Mesendoderm (in vitro differentiated cells): ENCODE results near the gene ZDHHC8.
A peak's percentile ranks its signal among the peaks of the same experiment; 100 is the strongest.

Experiments
- DNase-seq: peaks from one replicate; pipeline ENCODE4 v3.0.0; 2013
- H2AK5ac ChIP-seq: 2 replicates; pipeline ENCODE4 v1.6.1; 2013; ENCODE audit warnings: low read length, inconsistent platforms
- H2BK120ac ChIP-seq: 2 replicates; pipeline ENCODE4 v1.6.1; 2013; ENCODE audit warnings: low read depth, mild to moderate bottlenecking, low read length, moderate library complexity, mixed read lengths
- H2BK15ac ChIP-seq: replicated peaks from 2 replicates; pipeline ENCODE4 v1.6.1; 2013; ENCODE audit warnings: low read depth, mild to moderate bottlenecking, moderate library complexity
- H2BK5ac ChIP-seq: 2 replicates; pipeline ENCODE4 v1.6.1; 2013; ENCODE audit warnings: low read length, inconsistent platforms
- H3K18ac ChIP-seq: 2 replicates; pipeline ENCODE4 v1.6.1; 2013; ENCODE audit warnings: mild to moderate bottlenecking, low read length, mixed read lengths
- H3K23ac ChIP-seq: one replicate; pipeline ENCODE4 v1.6.1; 2013; ENCODE audit warnings: low read length
- H3K27ac ChIP-seq: 2 replicates; pipeline ENCODE4 v1.5.1; 2013; ENCODE audit warnings: low read depth, mild to moderate bottlenecking, inconsistent platforms, low read length, moderate library complexity
- H3K27me3 ChIP-seq: 2 replicates; pipeline ENCODE4 v1.6.1; 2013; ENCODE audit warnings: low read length, control low read depth, mild to moderate bottlenecking, inconsistent platforms; ENCODE audit not compliant: insufficient read depth, poor library complexity
- H3K36me3 ChIP-seq: 2 replicates; pipeline ENCODE4 v1.6.1; 2013; ENCODE audit warnings: low read length, inconsistent platforms; ENCODE audit not compliant: control insufficient read depth, insufficient read depth
- H3K4ac ChIP-seq: one replicate; pipeline ENCODE4 v1.6.1; 2013; ENCODE audit warnings: low read depth, mild to moderate bottlenecking, low read length, moderate library complexity
- H3K4me1 ChIP-seq: 2 replicates; pipeline ENCODE4 v1.6.1; 2013; ENCODE audit warnings: low read depth, low read length, inconsistent platforms; ENCODE audit not compliant: control insufficient read depth
- H3K4me2 ChIP-seq: 2 replicates; pipeline ENCODE4 v1.6.1; 2013; ENCODE audit warnings: low read length
- H3K4me3 ChIP-seq: 2 replicates; pipeline ENCODE4 v1.5.1; 2013; ENCODE audit warnings: mild to moderate bottlenecking, low read length
- H3K56ac ChIP-seq: one replicate; pipeline ENCODE4 v1.6.1; 2013; ENCODE audit warnings: low read length
- H3K79me1 ChIP-seq: 2 replicates; pipeline ENCODE4 v1.6.1; 2013; ENCODE audit warnings: low read length, inconsistent platforms
- H3K79me2 ChIP-seq: 2 replicates; pipeline ENCODE4 v1.6.1; 2013; ENCODE audit warnings: mild to moderate bottlenecking, low read length; ENCODE audit not compliant: control insufficient read depth, insufficient read depth
- H3K9ac ChIP-seq: 2 replicates; pipeline ENCODE4 v1.6.1; 2013; ENCODE audit warnings: low read length, inconsistent platforms
- H4K5ac ChIP-seq: one replicate; pipeline ENCODE4 v1.6.1; 2013; ENCODE audit warnings: low read length
- H4K8ac ChIP-seq: one replicate; pipeline ENCODE4 v1.6.1; 2013; ENCODE audit warnings: low read depth, mild to moderate bottlenecking, control low read depth, low read length, moderate library complexity
- WGBS: extraction: QIAGEN DNeasy Blood & Tissue Kit; methylation state at CpG from one replicate; pipeline ENCODE4 v1.1.7; 2013; ENCODE audit warnings: low lambda C conversion rate, missing lambda C conversion rate; ENCODE audit not compliant: insufficient coverage; ENCODE audit errors: extremely low coverage; 5-methylcytosine and 5-hydroxymethylcytosine counted together

The ZDHHC8 gene

GRCh38 chr22:20107951-20108756 is 23.4 kb upstream of the ZDHHC8 start:
- no peak overlapping the region for H3K4me2 ChIP-seq
- WGBS, result no CpG with 5 or more reads among the region's 13 CpGs
- H2BK15ac ChIP-seq, result no peak overlapping the region
- H3K36me3 ChIP-seq, result peaks cover 36% of the 10 kb centered on the region
- H2BK5ac ChIP-seq, result no peak overlapping the region
- H3K27ac ChIP-seq, result no peak overlapping the region
- no peak overlapping the region for H3K56ac ChIP-seq
- no peak for DNase-seq
- H4K5ac ChIP-seq, result no peak overlapping the region
- H2BK120ac ChIP-seq, result no peak overlapping the region
- no peaks in the 10 kb centered on the region for H3K4me1 ChIP-seq
- H3K9ac ChIP-seq, result no peak overlapping the region
- H3K27me3 ChIP-seq, result no peaks in the 10 kb centered on the region
- H3K79me2 ChIP-seq, result peaks cover 2% of the 10 kb centered on the region
- no peak overlapping the region for H3K4ac ChIP-seq
- no peak overlapping the region for H3K4me3 ChIP-seq
- H2AK5ac ChIP-seq, result no peak overlapping the region
- H3K18ac ChIP-seq, result no peak overlapping the region
- H3K79me1 ChIP-seq, result peaks cover 12% of the 10 kb centered on the region
- H4K8ac ChIP-seq, result no peak overlapping the region
- no peak overlapping the region for H3K23ac ChIP-seq

DNA sequence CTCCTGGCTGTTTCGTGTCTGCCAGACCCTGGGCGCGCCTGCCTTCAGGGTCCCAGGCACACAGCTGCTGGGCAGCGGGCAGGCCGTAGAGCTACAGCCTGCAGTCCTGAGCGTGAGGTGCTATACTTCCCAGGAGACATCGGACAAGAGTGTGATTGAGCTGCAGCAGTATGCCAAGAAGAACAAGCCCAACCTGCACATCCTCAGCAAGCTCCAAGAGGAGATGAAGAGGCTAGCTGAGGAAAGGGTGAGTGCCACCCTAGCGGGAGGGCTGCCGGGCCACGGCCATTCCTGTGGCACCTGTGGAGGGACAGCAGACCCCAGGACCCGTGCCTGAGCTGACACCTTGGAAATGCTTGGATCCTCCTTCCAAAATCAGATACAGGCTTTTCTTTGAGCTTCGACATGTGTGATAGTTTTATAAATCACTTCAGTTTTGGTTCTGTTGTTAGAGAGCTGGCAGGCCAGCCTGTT is 22.8 kb upstream of the ZDHHC8 start:
- Histone ChIP-seq H2BK120ac (no peak overlapping the region), H2AK5ac (no peak overlapping the region), H3K79me1 (peaks cover 10% of the 10 kb centered on the region), H3K9ac (no peak overlapping the region), H3K4ac (no peak overlapping the region), H3K27ac (no peak overlapping the region), H3K4me1 (no peaks in the 10 kb centered on the region), H2BK15ac (no peak overlapping the region), H3K4me2 (no peak overlapping the region), H3K18ac (no peak overlapping the region), H3K4me3 (no peak overlapping the region), H3K27me3 (no peaks in the 10 kb centered on the region), H3K36me3 (peaks cover 35% of the 10 kb centered on the region), H2BK5ac (no peak overlapping the region), H4K5ac (no peak overlapping the region), H4K8ac (no peak overlapping the region), H3K23ac (no peak overlapping the region), H3K79me2 (peaks cover 2% of the 10 kb centered on the region), H3K56ac (no peak overlapping the region)
- no peak for DNase-seq
- no CpG with 5 or more reads among the region's 12 CpGs for WGBS

DNA sequence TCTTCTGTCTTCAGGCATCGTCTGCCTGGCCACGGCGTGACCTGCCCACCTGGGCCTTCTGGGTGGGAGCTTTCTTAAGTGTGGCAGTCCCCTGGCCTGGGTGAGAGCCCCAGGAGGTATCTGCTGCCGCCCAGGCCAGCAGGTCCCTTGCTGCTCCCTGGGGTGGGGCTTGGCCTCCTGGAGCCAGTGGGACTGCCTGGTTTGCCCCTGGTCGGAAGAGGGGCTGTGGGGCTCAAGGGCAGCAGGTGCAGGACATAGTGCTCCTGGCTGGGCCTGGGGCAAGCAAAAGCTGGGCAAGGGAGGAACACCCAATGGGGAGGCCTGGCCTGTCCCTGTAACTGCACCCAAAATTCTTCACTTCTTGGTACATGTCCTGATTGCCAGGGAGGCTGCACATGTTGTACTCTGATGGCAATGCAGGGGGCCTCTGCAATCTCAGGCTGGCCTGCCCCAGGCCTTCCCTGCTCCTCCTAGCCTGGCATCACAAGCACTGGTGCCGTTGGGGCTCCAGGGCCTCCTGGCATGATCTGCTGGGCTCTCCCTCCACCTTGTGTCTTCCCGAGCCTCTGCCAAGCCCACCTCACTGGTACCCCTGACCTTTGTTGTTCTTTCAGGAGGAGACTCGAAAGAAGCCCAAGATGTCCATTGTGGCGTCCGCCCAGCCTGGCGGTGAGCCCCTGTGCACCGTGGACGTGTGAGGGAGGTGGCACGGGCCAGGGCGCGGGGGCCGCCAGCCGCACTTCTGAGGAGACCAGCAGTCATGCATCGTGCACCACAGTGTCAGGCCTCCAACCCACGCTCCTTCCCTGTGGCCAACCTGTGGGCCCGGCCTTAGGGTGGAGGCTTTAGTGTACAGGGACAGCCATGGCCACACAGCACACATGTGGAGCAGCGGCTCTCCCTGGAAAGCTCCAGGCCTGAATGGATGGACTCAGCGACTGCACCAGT is 21.9 kb upstream of the ZDHHC8 start:
- H3K4ac ChIP-seq, result no peak overlapping the region
- no peak overlapping the region for H3K4me2 ChIP-seq
- H3K23ac ChIP-seq, result no peak overlapping the region
- H3K56ac ChIP-seq, result no peak overlapping the region
- DNase-seq, result no peak
- no peaks in the 10 kb centered on the region for H3K27me3 ChIP-seq
- no peaks in the 10 kb centered on the region for H3K4me1 ChIP-seq
- H3K9ac ChIP-seq, result no peak overlapping the region
- peaks cover 9% of the 10 kb centered on the region for H3K79me1 ChIP-seq
- no peak overlapping the region for H2BK5ac ChIP-seq
- no peak overlapping the region for H2BK120ac ChIP-seq
- H3K18ac ChIP-seq, result no peak overlapping the region
- peaks cover 2% of the 10 kb centered on the region for H3K79me2 ChIP-seq
- H3K4me3 ChIP-seq, result no peak overlapping the region
- no peak overlapping the region for H4K5ac ChIP-seq
- no peak overlapping the region for H2AK5ac ChIP-seq
- peaks cover 39% of the 10 kb centered on the region for H3K36me3 ChIP-seq
- no peak overlapping the region for H3K27ac ChIP-seq
- WGBS, result no CpG with 5 or more reads among the region's 23 CpGs
- no peak overlapping the region for H2BK15ac ChIP-seq
- H4K8ac ChIP-seq, result no peak overlapping the region

GRCh38 chr22:20110359-20110985 is 21.1 kb upstream of the ZDHHC8 start:
- Histone ChIP-seq H3K4ac (no peak overlapping the region), H2BK15ac (no peak overlapping the region), H4K8ac (no peak overlapping the region), H2AK5ac (no peak overlapping the region), H3K27ac (no peak overlapping the region), H3K18ac (no peak overlapping the region), H3K4me2 (no peak overlapping the region), H3K4me3 (no peak overlapping the region), H4K5ac (no peak overlapping the region), H3K4me1 (no peaks in the 10 kb centered on the region), H3K36me3 (peaks cover 36% of the 10 kb centered on the region), H3K79me2 (peaks cover 2% of the 10 kb centered on the region), H3K23ac (no peak overlapping the region), H3K79me1 (peaks cover 4% of the 10 kb centered on the region), H3K9ac (no peak overlapping the region), H3K27me3 (no peaks in the 10 kb centered on the region), H2BK5ac (no peak overlapping the region), H2BK120ac (no peak overlapping the region), H3K56ac (no peak overlapping the region)
- no CpG with 5 or more reads among the region's 9 CpGs for WGBS
- no peak for DNase-seq

DNA sequence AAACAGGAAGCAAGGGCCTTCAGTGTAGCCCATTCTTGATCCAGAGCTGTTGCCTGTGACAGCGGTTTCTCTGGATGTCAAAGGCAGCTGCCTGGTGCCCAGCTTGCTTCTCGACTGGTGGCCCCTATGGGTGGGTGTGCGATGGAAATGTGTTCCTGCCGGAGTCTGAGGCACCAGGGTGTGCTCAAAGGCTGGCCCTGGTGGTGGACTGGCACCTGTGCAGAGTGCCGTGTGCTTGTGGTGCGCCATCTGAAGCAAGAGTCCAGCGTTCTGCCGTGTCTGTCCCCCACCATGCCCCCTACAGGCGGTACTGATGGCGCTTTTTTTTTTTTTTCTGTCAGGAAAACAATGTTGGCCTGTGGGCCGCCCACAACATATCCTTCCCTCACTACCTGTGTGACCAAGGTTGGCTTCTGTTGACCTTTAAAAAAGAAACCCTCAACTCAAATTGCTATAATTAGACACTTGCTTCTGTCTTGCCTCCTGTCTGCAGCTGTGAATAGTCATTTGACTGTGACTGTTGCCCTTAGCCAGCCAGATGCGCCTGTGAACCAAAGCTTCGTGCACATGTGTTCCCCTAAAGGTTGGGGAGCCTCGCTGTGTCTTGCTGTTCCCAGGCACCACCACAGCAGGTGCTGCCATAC is 20.4 kb upstream of the ZDHHC8 start:
- H3K4me3 ChIP-seq, result no peak overlapping the region
- no peak overlapping the region for H2BK120ac ChIP-seq
- H3K56ac ChIP-seq, result no peak overlapping the region
- no peak overlapping the region for H3K27ac ChIP-seq
- peaks cover 8% of the 10 kb centered on the region for H3K79me2 ChIP-seq
- no peak overlapping the region for H3K4me2 ChIP-seq
- H3K36me3 ChIP-seq, result peaks cover 34% of the 10 kb centered on the region
- H4K8ac ChIP-seq, result no peak overlapping the region
- peaks cover 9% of the 10 kb centered on the region for H3K79me1 ChIP-seq
- DNase-seq, result peak; percentile 55
- H3K4ac ChIP-seq, result no peak overlapping the region
- H3K9ac ChIP-seq, result no peak overlapping the region
- H3K23ac ChIP-seq, result no peak overlapping the region
- no CpG with 5 or more reads among the region's 14 CpGs for WGBS
- no peak overlapping the region for H4K5ac ChIP-seq
- no peak overlapping the region for H3K18ac ChIP-seq
- no peak overlapping the region for H2BK15ac ChIP-seq
- H2BK5ac ChIP-seq, result no peak overlapping the region
- no peak overlapping the region for H2AK5ac ChIP-seq
- no peaks in the 10 kb centered on the region for H3K4me1 ChIP-seq
- H3K27me3 ChIP-seq, result no peaks in the 10 kb centered on the region
